SH-SY5Y (cell line): ENCODE data around the gene SREK1.

Experiments used
- GATA2 ChIP-seq: IDR thresholded peaks from 2 replicates; pipeline ENCODE4 v1.6.1; 2011; ENCODE audit warnings: mild to moderate bottlenecking, low read depth, low read length
- GATA3 ChIP-seq: IDR thresholded peaks from 2 replicates; pipeline ENCODE4 v1.6.1; 2011; ENCODE audit warnings: low read depth, mild to moderate bottlenecking, low read length, moderate library complexity

DNA sequence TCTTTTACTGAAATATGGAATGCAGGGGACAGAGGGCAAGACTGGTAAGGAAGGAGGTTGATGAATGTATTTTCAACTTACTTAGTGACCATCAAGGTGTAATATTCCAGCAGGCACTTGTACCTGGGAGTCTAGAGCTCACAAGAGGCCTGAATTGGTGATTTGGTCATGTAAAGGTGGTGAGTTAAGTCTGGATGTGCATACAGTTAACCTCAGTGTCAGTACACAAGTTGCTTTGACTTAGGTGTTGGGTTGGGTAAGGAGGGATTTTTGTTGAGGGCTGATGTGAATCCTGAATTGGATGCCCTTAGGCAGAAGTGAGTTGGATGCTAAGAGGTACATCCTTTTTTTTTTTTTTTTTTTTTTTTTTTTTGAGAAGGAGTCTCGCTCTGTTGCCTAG is 7.4 kb downstream of the SREK1 start:
- TF ChIP-seq GATA2 (no peak), GATA3 (no peak)
